ENCODE data around the gene STAT1. TPM values are rescaled to one million over a fixed set of nuclear protein-coding genes. Genes with fewer than 3 reads are reported as not detected.

STAT1 gene
- total RNA-seq, 3 donors from 2014 or later: 56.5 to 78.6 (median 74.8) TPM

DNA sequence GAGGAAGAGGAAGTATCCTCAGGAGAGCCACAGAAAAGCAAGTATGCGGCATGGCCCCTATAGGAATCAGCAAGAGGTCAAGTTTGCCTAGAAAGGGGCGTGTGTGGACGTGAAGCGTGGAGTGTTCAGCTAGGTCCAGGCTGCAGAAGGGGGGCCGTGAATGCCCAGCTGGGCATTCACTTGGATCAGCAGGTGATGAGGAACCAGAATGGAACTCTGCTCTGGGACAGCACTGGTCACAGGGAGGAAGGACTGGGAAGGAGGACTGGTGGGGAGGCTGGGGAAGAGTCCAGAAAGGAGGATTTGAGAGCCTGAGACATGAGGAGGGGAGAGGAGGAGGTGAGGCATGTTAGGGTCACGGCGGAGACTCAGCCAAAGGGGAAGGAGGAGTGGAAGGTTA is 19.8 kb downstream of the STAT1 start:
- no peak for DNase-seq
- ATAC-seq: no peak
- intact Hi-C loops (cut with DNase I, micrococcal nuclease): no loop called here
- Histone ChIP-seq H3K9me3 (no peaks in the 10 kb centered on the region), H3K4me1 (ENCODE audit: low read depth) (no peaks in the 10 kb centered on the region), H3K36me3 (ENCODE audit: low read depth) (peaks cover 41% of the 10 kb centered on the region), H3K4me3 (no peak overlapping the region)
- no peak for TF ChIP-seq CTCF (IDR thresholded peaks at IDR 0.05)

DNA sequence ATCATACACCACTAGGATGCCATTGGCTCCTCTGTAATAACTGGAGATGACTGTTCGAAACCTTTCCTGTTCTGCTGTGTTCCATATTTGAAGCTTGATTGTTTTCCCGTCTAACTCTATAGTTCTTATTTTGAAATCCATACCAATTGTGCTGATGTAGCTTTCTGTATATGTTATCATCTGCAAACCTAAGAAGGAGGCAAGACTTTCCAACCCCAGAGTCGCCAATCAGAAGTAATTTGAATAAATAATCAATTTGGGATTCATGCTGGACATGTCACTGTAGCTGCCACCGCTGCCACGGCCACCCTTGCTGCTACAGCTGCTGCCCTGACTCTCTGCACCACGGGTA is 20.7 kb downstream of the STAT1 start:
- peaks cover 38% of the 10 kb centered on the region for H3K36me3 ChIP-seq (ENCODE audit: low read depth)
- no peak for DNase-seq
- intact Hi-C loops (cut with DNase I, micrococcal nuclease): no loop called here
- H3K9me3 ChIP-seq: no peaks in the 10 kb centered on the region
- H3K4me3 ChIP-seq: no peak overlapping the region
- H3K4me1 ChIP-seq (ENCODE audit: low read depth): no peaks in the 10 kb centered on the region
- no peak for TF ChIP-seq CTCF (IDR thresholded peaks at IDR 0.05)
- ATAC-seq: no peak

DNA sequence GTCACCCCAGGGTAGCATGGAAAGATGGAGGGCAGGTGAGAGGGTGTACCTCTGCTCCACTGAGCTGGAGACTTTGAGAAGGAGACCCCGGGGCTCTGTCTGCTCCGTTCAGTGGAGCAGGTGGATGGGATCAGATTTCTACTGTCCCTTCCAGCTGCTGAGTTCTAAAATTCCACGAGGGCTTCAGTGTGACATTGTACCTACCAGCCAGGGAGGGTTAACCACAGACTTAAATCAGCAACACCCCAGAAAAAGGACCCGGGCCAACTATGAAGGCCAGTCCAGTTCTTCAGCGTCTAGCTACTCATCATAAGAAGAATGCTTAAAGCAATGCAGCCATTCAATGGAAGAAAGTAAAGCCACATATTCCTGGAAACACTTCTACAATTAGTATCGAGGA is 23.8 kb downstream of the STAT1 start:
- H3K36me3 ChIP-seq (ENCODE audit: low read depth): peaks cover 28% of the 10 kb centered on the region

DNA sequence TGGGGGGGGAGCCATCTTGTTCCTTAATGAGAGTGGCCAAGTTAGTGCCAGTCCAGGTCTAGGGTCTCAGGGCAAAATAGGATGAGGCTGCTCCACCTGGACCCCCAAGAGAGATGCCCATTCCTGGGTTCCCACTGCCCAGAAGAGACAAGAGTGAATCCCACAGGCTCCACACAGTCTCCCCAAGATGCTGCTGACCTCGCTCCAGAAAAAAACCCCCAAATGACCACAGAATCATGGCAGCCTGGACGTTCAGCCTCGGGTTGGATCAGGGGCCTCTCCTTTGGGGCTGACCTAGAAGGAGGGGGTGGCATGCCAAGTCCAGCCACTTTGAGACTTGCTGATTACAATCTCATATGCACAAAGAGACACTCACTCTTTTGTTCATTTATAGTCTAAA is 25.1 kb downstream of the STAT1 start:
- no peak for DNase-seq
- Histone ChIP-seq H3K36me3 (ENCODE audit: low read depth) (peaks cover 37% of the 10 kb centered on the region), H3K9me3 (no peaks in the 10 kb centered on the region), H3K4me1 (ENCODE audit: low read depth) (no peaks in the 10 kb centered on the region), H3K4me3 (no peak overlapping the region)
- no peak for ATAC-seq
- no peak for TF ChIP-seq CTCF (IDR thresholded peaks at IDR 0.05)
- intact Hi-C loops (cut with DNase I, micrococcal nuclease): no loop called here

More for the DNA sequence above, 23.8 kb downstream of the STAT1 start:
- DNase-seq (no peak), ATAC-seq (no peak)
- H3K4me3 ChIP-seq: no peak overlapping the region
- no peak for TF ChIP-seq CTCF (IDR thresholded peaks at IDR 0.05)
- no peaks in the 10 kb centered on the region for H3K4me1 ChIP-seq (ENCODE audit: low read depth)
- intact Hi-C loops (cut with DNase I, micrococcal nuclease): no loop called here
- no peaks in the 10 kb centered on the region for H3K9me3 ChIP-seq

- no peak for ATAC-seq
- Histone ChIP-seq H3K9me3 (no peaks in the 10 kb centered on the region), H3K4me1 (ENCODE audit: low read depth) (no peaks in the 10 kb centered on the region), H3K36me3 (ENCODE audit: low read depth) (peaks cover 33% of the 10 kb centered on the region), H3K4me3 (no peak overlapping the region)
- TF ChIP-seq CTCF (IDR thresholded peaks at IDR 0.05): no peak
- DNase-seq: no peak
- intact Hi-C loops (cut with DNase I, micrococcal nuclease): no loop called here
Observed at GRCh38 chr2:190987938-190988337, 26.0 kb downstream of the STAT1 start.

GRCh38 chr2:190987116-190987515 is 26.9 kb downstream of the STAT1 start:
- Histone ChIP-seq H3K4me1 (ENCODE audit: low read depth) (no peaks in the 10 kb centered on the region), H3K4me3 (no peak overlapping the region), H3K9me3 (no peaks in the 10 kb centered on the region), H3K36me3 (ENCODE audit: low read depth) (peaks cover 33% of the 10 kb centered on the region)
- ATAC-seq (no peak), DNase-seq (no peak)
- intact Hi-C loops (cut with DNase I, micrococcal nuclease): no loop called here
- no peak for TF ChIP-seq CTCF (IDR thresholded peaks at IDR 0.05)
